C1 segment of cervical spinal cord (tissue), 14 donors: ENCODE data around the gene BRSK2.
"Not testable (repeated sequence)": the region's sequence is repeated elsewhere in the genome, so short reads cannot be mapped to it uniquely, and the experiment has no call there.

Experiments used
- DNase-seq, 14 donors: peaks; one replicate each; lab custom pipeline; 2025; lab: John Stamatoyannopoulos, UW

Gene BRSK2

DNA sequence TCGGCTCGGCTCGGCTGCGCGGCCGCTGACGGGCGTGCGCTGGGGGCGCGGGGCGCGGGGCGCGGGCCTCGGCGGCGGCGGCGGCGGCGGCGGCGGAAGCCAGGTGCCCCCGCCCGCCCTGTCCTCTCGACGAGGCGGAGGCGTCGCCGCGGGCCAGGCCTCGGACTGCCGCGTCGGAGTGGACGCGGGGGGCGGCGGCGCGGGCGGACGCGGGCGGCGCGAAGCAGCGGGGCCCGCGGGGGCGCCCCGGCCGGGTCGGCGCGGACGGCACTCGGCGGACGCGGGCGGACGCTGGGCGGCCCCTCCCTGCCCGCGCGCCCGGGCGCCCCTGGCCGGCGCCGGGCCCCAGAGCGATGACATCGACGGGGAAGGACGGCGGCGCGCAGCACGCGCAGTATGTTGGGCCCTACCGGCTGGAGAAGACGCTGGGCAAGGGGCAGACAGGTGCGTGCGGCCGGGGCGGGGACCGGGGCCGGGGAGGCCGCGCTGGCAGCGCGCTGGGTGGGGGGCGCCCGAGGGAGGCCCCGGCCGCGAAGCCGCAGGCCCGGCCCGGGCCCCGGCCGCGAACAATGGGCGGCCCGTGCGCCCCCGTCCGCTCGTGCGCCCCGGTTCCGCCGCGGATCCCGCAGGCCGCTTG is at the start of gene BRSK2:
BRSK2 (plus strand) TSS at position 3 of the 637 bp plus-strand sequence; CDS start at position 354, 351 bp downstream.
- peak in 1 of 14 donors; percentile 51 for DNase-seq

DNA sequence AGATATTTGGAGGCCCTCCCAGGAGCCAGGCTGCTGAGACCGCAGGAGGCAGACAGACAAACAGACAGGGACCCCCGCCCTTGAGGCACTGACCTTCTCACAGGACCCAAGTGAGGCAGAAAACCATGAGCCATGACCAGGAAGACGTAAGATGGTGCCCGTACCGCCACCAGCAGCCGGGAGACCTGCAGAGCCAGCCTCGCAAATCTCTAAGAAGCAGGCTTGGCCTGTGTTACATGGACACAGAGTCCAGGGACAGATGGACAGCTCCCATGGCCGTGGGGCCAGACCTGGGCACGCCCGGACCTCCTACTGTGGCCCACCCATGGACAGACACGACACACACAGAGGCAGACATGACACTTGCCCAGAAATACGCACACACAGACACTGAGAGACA is 49.6 kb upstream of the BRSK2 start:
- DNase-seq = no peak

DNA sequence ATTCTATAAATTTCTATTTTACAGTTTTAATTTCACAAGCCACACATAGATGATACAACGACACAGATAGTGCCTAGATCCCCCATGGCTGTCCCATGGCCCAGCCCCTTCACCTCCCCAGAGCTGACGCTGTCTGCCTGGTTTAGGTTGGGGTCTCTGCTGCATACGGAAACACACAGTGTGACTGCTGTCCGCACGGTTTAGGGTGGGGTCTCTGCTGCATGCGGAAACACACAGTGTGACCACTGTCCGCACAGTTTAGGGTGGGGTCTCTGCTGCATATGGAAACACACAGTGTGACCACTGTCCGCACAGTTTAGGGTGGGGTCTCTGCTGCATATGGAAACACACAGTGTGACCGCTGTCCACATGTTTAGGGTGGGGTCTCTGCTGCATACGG is 48.5 kb upstream of the BRSK2 start:
- not testable (repeated sequence) for DNase-seq

DNA sequence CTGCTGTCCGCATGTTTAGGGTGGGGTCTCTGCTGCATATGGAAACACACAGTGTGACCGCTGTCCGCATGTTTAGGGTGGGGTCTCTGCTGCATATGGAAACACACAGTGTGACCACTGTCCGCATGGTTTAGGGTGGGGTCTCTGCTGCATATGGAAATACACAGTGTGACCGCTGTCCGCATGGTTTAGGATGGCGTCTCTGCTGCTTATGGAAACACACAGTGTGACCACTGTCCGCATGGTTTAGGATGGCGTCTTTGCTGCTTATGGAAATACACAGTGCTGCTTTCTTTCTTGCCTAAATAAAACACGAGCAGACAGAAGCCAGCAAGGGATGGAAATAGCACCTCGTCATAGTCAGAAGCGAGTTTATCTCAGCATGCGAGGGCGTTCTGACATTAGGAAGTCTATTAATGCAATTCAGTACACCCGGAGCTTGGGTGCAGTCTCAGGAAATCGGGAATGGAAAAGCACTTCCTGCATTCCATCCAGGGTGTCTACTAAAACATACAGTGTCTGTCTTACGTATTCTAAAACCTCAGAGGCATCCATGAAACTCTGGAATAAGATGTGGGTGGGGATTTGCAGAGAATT is 47.7 kb upstream of the BRSK2 start:
- no peak for DNase-seq

DNA sequence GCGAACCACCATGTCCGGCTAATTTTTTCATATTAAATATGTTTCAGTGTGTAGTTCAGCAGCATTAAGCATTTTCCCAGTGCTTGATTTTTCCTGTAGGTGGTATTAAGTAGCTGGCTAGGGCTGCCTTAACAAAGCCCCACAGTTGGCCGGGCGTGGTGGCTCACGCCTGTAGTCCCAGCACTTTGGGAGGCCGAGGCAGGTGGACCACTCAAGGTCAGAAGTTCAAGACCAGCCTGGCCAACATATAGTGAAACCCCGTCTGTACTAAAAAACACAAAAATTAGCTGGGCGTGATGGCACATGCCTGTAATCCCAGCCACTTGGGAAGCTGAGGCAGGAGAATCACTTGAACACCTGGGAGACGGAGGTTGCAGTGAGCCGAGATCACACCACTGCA is 46.8 kb upstream of the BRSK2 start:
- no peak for DNase-seq

DNA sequence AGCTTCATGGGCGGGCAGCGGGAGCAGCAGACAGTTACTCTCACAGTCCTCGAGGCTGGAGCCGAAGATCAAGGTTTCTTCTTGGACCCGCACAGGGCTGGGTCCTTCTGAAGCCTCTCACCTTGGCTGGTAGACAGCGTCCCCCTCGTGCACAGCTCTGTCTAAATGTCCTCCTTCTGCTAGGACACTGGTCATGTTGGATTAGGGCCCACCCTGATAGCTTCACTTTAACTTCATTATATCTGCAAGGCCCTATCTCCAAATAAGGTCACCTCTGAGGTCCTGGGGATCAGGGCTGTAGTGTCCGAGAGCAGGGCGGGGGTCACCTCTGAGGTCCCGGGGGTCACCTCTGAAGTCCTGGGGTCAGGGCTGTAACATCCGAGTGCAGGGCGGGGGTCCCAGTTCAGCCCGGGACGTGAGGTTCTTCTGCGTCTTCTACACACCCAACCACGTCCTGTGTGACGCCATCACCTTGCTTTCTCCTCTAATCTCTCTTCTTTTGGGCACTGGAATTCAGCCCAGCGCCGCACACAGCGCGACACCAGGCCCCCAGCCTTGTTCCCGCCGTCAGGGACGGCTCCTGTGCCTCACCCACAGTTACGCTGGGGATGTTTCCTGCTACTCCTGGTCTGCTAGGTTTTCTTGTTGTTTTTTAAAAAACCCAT is 46.2 kb upstream of the BRSK2 start:
- no peak for DNase-seq

DNA sequence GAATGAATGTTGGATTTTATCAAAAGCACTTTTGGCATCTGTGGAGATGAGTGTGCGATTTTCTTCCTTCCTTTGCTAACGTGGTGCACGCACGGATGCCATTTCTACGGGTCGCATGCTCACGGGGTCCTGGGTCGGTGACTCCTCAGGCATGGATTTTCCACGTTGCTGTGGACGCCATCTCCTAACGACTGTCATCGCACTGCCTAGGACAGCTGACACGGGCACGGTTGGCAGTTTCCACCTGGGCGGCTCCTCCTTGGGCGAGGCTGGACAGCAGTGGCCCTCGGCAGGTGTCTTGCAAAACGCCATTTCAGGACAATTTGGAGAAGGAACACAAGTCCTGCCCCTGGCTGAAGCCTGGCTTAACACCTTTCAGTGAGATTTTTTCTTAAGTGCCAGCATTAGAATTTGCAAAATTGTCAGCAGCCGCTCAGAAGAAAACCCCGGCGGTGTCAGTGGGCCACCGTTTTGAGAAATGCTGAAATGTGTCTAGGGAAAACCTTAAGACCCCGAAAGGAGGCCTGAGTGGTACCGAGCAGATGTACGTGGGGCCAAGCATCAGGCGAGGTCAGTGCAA is 45.6 kb upstream of the BRSK2 start:
- DNase-seq = no peak

DNA sequence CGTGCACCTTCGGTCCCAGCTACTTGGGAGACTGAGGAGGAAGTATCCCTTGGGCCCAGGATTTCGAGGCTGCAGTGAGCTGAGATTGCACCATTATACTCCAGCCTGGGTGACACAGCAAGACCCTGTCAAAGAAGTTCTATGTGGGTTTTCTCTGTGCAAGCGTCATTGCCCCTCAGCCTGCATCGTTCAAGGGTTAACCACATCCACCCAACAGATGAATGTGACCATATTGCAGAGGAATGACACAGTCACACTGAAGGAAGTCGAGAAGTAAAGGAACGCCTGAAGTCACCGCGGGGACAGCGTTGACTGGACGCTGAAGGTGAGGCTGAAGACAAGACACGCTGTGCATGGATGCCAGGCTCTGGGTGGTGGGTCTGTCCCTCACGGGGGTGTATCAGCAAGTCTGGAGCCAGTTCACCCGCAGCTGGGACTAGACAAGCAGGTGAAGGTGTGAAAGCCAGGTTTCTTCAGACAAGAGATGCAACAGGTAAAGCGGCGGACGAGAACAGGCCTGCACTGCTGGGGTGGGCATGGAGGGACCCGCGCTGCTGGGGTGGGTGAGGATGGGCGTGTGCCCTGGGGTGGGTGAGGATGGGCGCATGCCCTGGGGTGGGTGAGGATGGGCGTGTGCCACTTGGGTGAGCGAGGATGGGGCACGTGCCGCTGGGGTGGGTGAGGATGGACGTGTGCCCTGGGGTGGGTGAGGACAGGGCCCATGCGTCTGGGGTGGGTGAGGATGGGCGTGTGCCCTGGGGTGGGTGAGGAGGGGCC is 43.8 kb upstream of the BRSK2 start:
- DNase-seq = no peak

DNA sequence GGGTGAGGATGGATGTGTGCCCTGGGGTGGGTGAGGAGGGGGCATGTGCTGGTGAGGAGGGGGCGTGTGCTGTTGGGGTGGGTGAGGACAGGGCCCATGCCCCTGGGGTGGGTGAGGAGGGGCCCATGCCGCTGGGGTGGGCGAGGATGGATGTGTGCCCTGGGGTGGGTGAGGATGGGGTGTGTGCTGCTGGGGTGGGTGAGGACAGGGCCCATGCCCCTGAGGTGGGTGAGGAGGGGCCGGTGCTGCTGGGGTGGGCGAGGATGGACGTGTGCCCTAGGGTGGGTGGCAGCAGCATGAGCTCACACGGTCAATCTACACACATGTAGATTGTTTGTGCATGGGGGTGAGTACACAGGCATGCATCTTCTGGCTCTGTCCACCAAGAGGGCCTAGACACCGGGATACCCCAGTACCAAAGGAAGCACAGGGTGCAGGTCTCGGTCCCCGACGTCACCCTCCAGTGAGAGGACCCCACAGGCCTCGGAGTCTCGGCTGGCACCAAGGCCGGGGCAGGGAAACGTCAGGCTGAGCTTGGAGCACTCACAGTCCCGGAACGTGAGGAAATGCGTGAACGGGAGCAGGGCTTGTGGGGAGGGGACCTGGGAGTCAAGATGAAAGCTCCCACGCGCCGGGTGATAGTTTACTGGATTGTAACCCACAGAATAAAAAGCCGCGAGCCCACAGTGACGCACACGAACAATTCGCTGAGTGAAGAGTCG is 42.9 kb upstream of the BRSK2 start:
- no peak for DNase-seq

DNA sequence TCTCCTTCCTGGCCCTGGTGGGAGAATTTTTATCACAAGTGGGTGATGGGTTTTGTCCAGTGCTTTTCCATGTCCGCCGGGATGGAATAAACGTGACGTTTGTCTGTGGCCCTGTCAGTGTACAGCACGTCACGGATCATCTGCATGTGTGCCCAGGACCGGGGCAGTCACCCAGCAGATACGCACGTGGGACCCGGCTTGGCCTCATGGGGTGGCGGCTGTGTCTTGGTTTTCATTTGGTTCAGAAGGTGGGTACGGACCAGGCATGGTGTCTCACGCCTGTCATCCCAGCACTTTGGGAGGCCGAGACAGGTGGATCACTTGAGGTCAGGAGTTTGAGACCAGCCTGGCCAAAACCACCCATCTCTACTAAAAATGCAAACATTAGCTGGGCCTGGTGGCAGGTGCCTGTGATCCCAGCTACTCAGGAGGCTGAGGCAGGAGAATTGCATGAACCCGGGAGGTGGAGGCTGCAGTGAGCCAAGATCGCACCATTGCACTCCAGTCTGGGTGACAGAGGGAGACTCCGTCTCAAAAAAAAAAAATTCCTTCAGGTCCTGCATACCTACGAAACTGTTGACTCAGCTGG is 42.2 kb upstream of the BRSK2 start:
- DNase-seq = not testable (repeated sequence)

DNA sequence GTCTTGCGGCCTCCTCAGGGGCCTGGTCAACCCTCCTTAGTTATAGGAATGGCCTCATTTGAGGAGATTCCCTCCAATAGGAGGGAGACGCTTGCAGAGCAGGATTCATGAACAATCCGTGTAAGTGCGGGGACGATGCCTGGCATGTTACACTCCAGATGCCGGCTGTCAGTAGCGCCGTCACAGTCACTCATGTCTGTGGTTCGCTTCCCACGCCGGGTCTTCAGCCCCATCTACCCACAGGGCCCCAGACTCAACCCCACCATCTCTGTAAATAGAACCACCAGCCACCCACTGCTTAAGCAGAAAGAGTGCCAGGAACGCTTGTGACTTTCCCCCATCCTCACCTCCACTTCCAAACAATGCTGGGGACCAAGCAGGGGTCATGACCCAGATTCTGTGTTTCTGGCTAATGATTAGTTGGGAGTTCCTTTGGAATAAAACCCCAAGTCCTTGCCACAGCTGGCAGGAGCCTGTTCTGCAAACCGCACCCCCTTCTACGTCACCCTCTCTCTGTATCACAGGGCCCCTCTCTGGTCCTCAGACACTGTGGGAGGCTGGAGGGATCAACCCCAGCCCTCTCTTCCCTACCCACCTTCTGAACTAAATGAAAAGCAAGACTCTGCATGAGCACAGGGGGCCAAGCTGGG is 41.5 kb upstream of the BRSK2 start:
- no peak for DNase-seq

DNA sequence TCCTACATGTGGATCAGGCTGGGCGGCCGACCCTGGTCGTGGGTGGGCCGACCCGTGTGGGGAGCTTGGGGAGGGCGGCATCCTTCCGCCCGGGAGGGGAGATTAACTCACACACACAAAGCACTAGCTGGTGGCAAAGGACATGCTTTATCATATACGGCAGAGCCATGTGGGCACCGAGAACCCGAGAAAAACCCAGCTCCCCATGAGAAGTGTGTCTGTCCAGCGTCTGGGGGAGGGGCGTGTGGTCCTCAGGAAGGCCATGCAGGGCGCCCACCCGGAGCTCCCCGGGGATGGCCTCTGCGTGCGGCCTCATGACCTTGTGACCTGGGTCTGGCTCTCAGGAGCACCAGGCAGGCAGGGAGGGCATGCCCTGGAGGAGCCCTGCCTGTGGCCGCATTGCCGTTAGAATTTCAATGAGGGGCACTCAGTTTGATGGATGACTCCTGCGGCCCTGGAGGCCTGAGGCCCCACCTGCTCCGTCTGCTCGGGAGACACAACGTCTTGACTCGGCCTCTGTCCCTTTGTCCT is 40.9 kb upstream of the BRSK2 start:
- DNase-seq = no peak

DNA sequence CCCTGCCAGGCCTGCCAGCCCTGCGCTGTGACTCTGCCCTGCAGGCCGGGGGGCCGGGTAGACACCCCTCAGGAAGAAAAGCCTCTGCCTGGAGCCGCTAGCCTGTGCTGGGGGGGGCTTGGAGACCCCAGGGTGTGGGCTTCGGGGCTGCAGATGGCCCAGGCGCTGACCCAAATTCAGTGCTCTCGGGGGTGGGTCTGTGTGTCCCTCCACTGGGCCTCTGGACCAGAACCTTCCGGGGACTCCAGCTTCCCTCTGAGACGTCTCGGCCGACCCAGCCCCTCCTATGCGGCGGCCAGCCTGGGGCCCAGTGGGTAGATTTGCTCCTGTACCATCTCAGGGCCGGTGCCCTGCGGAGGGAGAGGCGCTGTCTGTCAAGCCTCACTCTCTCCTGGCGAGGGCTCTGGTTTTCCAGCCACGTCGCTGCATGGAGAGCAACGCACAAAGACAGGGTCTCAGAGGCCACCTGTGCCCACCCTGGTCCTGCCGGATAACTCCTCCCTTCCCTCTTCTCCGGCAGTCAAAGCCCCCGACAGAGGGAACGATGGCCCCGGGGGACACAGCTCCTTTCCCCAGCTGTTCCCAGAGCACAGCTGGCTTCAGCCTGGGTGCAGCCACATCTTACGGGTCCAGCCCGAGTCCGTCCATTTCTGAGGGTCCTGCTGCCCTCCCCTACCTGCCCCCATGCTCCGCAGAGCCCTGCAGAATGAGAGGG is 40.2 kb upstream of the BRSK2 start:
- DNase-seq = no peak

DNA sequence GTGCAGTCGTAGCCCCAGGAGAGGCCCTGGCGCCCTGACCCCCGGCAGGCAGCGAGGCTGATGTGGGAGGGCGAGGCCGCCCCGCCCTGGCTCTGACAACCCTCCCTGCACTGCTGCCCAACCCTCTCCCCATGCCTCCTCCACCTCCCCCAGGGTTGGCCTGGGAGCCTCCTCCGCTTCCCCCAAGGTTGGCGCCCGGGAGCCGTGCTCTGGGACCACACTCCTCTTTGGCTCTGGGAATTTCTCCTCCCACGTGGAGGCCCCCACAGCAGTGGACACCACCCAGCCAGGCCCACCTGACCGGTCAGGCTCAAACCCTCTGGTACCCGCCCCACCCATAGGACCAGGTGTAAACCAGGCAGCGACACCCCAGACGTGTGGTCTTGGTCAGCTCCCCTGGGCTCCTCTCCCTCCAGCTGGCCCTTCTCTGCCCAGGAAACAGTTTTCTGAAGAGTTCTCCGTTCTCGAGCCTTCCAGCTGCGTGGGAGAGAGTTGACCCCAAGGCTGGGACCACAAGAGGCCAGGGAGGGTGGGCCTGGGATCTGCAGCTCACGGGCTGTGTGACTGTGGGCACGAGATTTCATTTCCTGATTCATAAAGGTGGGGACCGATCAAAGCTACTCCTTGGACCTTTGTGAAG is 39.5 kb upstream of the BRSK2 start:
- no peak for DNase-seq

DNA sequence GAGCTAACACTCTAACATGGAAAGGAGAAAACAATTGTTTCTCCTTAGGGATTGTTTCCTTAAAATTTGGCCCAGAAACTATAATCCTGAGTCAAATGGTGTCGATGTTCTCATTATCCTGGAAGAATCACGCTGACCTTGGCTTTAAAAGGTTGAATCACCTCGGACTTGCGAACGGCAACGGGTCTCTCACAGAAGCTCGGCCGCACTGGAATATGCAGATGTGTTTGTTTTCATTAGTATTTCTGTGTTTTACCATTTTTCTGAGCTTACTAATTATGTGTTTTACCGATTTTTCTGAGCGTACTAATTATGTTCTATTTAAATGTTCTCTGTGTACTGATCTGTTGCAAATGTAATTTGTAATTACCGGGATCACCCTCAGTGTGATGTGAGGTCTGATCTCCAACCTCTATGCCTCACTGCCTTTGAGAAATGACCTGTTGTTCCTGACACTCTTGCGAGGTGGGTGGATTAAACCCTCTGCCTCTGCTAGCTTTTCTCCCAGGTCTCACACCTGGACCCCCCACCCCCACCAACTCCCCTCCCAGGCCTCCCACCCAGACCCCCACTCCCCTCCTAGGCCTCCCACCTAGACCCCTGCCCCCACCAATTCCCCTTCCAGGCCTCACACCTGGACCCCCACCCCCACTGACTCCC is 38.3 kb upstream of the BRSK2 start:
- no peak for DNase-seq

DNA sequence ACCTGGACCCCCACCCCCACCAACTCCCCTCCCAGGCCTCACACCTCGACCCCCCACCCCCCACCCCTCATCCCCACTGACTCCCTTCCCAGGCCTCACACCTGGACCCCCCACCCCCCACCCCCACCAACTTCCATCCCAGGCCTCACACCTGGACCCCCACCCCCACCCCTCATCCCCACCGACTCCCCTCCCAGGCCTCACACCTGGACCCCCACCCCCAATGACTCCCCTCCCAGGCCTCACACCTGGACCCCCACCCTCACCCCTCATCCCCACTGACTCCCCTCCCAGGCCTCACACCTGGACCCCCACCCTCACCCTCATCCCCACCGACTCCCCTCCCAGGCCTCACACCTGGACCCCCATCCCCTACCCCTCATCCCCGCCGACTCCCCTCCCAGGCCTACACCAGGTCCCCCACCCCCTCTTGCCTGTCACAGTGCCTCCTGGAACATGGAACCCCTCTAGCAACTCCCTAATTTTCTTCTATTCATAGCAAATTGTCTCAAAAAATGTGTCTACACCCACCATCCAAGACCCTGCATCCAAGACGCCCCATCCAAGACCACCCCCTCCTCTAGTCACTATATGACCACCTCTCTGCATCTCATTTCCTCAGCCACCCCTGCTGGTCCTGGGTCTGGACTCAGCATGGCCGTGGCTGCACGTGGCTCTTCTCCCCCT is 36.9 kb upstream of the BRSK2 start:
- DNase-seq = no peak

DNA sequence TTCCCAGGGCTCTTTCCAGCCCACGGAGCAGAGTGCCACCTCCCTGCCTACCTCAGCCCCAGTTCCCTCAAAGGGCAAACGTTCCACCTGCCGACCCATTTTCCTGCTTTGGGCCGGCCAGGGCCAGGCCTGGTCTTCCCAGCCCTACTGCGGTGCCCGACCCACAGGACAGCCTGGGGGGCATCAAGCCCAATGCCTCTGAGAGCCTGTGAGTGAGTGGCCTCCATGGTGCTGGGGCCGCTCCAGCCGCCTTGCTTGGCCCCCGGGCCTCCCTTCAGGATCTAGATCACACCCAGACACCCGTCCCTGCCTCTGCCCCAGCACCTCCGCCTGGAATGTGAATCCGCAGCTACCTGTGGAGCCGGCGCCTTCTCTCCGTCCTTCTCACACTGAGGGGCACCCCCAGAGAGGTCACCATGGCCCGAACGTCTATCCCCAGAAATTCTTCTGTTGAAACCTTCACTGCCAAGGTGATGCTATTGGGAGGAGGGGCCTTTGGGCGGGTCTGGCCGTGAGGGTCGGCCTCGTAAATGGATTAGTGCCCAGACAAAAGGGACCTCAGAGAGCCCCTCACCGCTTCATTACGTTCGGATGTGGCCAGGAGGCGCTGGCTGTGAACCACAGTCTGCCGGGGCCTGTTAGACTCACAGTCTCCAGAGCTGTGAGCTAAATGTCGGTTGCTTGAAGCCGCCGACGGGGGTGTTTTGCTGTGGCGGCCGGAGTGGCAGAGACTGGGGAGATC is 36.2 kb upstream of the BRSK2 start:
- DNase-seq = no peak
